Stimulated activated CD8-positive, alpha-beta memory T cell treated with anti-CD3 and anti-CD28 coated beads, Interleukin-4, amount 100 ng/mL, for 24 hours (primary cell): Measurements from ENCODE around the gene GAP43.

Source experiments
- DNase-seq: peaks from one replicate; pipeline ENCODE4 v3.0.0-alpha.2; 2020; ENCODE audit warnings: low read depth

The GAP43 gene

DNA sequence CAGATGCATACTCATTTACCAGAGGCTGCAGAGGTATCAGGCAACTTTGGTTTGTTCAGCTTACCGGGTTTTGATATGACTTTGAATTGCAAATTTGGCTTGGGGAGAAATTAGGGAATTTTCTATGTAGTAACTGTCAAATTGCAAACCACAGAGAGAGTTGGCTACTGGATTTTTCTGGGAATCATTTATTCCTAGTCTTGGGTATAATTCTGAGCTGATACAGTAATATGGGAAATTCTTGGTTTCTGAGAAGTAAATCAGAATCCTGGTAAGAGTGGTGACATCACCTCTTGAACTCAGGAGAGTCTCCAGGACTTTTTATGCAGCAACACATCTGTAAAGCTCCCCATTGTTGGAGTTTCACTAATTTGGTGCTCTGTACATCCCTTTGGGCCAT is 39.0 kb downstream of the GAP43 start:
- DNase-seq: no peak

DNA sequence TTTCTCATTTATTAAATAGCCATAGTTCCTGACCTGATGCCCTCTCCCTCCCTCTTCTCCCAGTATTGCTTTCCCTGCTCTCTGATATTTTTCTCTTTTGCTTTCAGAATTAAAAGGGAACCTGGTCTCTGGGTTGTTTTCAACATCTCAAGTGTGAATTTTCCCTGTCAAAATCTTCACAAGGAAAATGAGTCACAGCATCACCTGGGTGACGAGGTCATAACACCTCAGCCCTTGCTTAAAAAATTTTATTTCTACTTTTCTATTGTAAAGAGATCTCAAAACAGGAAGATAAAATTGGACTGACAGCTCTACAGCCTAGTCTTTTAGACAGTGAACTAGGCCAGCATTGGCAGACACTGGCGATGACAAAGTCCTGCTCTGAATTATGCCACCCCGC is 40.1 kb downstream of the GAP43 start:
- DNase-seq: no peak

DNA sequence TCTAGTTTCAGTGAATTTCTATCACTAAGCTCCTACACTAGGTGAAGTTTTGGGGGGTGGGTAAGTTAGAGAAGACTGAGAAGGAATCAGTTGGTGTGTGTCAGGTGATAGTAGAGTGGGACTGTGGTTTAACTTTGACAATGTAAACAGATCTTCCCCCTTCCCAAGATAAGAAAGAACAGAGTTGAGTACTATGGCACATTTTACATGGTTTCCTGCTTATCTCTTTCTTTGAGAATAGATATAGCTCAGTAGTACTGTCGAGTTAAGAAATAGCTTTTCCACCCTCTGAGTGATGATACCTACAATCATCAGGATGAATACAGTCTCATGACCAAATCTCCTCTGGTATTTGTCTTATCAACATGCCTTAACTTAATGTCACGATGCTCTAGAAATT is 42.8 kb downstream of the GAP43 start:
- DNase-seq: no peak

DNA sequence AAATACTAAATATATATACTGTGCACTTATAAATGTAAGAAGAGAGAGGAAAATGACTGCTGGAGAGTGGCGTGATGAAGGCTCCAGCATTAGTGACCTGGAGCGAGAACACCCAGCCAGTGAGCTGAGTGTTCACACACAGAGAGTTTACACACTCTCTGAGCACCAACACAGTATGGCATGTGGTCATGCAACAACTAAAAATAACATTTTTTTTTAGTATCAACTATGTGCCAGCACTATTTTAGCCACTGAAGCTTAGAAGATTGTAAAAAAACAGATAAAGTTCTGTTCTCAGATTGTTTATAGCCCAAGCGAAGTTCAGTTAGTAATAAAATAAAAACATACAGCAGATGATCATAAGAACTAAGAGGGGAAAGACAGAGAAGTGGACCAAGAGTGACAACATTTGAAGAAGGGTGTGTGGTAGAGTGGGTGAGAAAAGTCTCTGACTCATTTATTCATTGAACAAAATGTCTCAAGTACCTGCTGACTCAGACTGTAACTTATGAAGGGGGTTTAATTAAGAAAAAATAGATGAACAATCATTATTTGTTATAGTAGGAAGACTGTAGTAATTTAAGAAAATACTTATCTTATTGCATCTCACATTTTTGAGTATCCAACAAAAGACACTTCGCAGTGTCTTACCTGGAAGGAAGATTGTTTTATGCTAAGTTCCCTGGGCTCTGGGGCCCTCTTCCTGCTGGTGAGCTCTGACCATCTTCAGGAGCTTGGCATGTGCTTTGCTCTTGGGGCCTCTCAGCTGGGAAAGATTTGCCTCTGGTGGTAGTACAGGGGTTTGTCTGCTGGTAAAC is 43.8 kb downstream of the GAP43 start:
- no peak for DNase-seq

DNA sequence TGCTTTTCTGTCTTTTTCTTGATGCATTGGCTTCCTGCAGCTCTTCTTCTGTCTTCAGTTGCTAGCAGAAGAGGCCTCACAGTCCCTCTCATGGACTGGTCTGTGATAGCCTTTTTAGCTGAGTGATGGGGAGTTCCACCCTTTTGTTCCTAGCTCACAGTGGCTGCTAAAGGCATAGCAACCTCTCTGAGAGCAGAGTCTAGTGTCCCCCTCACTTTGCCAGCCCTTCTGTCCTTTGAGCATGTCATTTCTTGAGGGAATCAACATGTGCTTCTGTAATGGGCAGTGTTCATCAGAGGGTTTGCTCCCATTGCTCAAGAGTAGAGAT is 44.4 kb downstream of the GAP43 start:
- DNase-seq: no peak

DNA sequence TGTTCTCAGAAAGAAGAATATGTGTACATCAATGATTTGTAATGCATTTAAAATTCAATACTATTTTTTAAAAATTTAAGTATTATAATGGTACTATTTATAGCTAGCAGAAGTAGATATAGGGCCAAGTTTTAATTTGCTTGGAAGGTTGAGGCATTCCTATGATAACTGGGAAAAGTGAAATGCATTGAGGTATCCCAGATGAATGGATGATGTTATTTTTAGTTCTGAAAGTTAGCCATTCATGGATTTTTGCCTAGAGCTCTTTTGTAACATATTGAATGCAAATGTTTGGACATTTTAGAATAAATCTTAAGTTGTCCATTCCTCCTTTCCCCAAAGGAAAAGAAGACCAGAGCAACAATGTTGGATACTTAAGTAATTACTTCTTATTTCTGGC is 47.6 kb downstream of the GAP43 start:
- DNase-seq: no peak

GRCh38 chr3:115671761-115672455 is 48.6 kb downstream of the GAP43 start:
- DNase-seq: no peak

GRCh38 chr3:115673881-115674280 is 50.6 kb downstream of the GAP43 start:
- DNase-seq: no peak

- no peak for DNase-seq
These were observed 53.0 kb downstream of the GAP43 start for GRCh38 chr3:115676336-115676735.

- DNase-seq: no peak
These were observed 57.6 kb downstream of the GAP43 start for GRCh38 chr3:115680803-115681345.

GRCh38 chr3:115681736-115682135 is 58.4 kb downstream of the GAP43 start:
- no peak for DNase-seq

- no peak for DNase-seq
These were observed 60.0 kb downstream of the GAP43 start for GRCh38 chr3:115683305-115683704.

DNA sequence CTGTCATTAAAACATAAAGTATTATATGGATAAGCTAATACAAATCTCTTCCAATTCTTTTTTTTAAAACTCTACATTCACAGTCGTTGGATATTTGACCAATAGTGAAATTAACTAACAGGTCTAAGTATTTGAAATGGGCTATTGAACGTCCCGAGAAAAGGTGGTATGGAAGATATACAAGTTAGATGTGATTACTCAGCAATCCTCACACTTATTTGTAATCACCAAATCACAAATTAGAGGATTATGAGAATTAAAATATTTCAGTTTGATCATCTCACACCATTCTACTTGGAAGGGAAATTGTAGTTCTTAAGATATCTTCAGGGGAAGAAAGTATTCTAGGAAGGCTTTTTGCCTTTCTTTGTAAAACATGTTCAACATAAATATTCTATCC is 60.5 kb downstream of the GAP43 start:
- no peak for DNase-seq

GRCh38 chr3:115685097-115685496 is 61.8 kb downstream of the GAP43 start:
- no peak for DNase-seq

DNA sequence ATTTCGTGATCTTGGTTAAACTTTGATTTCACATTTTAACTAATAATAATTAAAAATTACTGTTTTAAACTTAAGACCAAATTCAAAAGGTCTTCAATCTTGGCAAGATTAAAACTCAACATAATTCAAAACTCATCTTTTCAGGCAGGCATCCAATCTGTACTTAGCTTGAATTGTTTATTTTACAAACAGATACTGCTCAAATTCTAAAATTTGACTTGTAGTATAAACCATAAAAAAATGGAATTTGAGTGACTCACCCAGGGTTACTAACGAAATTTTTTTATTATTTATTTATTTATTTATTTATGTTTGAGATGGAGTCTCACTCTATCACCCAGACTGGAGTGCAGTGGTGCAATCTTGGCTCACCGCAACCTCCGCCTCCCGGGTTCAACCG is 64.4 kb downstream of the GAP43 start:
- DNase-seq: no peak

DNA sequence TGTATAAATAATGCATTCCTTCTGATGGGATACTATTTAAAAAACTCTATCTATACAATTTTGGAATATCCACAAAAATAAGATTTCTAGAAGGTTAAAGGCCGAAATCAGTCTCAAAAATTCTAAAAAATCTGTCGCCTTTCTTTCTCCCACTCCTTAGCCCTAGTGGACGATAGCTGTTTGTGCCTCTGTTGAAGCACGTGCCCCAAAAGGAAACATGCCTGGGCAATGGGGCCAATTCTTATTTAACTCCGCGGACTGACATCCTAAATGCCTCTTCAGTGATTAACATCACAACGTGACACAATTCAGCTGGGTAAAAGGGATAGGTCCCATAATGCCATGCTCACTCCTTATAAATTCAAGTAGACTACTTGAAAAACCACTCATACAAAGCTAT is 65.1 kb downstream of the GAP43 start:
- no peak for DNase-seq

DNA sequence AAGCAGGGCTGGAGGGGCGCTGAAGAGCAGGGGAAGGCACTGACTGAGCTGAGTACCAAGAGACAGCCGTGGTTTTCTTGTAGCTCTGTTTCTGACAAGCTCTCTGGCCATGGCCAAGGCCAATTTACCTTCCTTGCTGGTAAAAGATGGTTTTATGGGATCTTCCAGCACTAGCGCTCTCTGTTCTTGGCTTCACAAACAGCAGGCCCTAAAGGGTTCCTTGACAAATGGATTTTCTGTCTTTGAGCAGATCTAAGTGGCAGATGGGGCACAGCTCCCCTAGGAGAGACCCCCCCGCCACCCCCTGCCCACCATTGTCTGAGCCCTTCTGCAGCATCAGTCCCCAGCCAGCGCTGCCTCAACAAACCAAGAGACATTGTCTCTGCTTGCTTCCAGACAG is 66.6 kb downstream of the GAP43 start:
- DNase-seq: no peak

DNA sequence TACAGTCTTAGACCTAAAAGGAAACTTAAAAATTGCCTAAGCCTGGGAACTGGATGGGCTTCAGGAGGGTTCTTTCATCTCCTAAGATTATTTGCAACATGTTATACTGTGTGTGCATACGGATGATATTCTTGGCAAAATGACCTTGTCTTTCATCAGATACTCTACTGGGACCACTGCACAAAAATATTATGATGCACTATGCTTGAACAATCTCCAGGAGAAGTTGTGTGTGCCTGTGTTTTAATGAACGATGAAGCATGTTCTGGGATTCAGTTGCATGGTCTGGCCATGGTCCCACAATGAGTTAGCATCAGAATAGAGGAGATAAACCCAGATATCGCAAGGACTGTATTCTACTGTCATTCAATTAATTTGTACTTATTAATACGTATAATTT is 68.7 kb downstream of the GAP43 start:
- no peak for DNase-seq

DNA sequence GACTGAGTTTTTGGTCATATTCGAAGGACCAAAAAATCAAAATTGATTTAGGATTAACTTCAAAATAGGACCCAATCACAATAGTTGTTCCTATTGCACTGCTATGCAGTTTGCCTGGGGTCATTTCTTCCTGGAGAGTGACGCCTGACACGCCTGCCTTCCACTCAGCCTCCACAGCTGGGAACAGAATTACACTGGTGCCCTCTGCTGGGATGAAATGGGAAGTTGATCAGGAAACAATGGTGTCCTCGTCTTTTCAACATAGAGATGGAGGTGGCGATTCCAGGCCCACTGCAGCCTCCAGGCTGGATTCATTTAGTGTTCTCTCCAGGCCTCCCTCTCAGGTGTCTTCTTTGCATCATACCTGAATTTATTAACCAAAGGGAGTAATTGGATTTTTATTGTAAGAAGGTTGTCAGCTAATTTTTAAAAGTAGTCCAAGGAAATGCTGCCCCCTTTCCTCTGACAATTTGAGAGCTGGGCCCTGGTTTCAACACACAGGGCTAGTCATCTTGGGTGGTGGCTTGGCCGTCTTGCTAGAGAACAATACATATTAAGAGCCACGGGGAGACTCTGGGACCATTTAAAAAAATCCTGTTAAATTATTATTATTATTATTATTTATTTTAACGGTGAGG is 69.7 kb downstream of the GAP43 start:
- DNase-seq: peak; percentile 40

- DNase-seq: no peak
These were observed 70.6 kb downstream of the GAP43 start for GRCh38 chr3:115693868-115694267.

DNA sequence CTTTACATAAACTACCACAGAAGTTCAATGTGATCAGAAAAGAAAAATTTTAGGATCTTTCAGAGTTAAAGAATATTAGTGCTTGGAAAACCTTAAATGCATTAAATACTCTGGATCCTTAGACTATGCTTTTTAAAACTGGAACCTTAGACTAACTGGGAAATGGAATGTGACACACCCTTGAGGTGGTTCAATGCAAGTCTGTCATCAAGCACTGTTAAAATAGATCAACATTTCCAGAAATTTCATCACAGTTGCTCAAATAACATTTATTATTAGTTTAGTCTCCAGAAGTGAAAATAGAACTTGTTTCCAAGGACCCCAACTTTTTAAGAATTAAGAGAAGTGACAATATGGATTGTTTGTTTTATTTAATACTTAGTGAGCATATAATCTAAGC is 71.8 kb downstream of the GAP43 start:
- no peak for DNase-seq

DNA sequence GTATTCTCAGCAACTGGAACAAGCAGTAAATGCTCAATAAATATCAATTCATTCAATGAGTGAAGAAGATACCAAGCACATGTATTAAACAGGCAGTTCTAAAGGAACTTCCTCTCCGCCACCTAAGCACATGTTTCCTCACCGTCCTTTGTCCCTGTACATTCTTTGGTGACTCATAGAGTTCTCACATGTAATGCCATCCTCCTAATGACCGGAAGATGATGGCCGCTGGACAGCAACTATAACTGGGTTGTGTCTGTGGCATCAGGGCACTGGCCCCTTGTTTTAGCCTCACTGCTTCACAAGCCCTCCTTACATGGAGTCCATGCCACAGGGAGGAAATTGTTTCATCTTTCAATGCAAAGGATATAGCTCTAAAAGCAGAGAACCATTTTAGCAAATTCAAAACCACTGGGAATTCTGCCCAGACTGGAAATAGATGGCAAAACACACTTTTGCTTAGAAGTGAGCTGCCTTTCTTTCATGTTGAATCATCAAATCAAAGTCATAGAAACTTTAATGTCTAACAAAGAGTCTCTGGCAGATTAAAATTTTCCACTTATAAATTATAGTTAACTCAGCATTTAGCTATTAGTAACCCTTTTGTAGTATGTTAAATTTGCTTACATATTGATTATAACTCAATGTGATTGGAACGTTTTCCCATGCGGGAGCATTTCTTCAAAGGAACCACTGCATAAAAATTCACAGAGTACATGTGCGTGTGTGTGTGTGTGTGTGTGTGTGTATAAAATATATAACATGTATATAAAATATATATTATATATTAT is 74.1 kb downstream of the GAP43 start:
- no peak for DNase-seq
